Duodenal mucosa (tissue), 2 donors: ENCODE measurements around the gene ROBO2.
"Not testable (repeated sequence)": the region's sequence is repeated elsewhere in the genome, so short reads cannot be mapped to it uniquely, and the experiment has no call there.

Experiments used
- H3K27ac ChIP-seq: one replicate; pipeline ENCODE4 v1.7.0; 2013; ENCODE audit warnings: low read depth, low read length
- H3K27me3 ChIP-seq, 2 donors: one replicate each; pipeline ENCODE4 v1.7.0; 2013; ENCODE audit warnings: low read length in 2 of 2, control low read depth in 1 of 2; ENCODE audit not compliant: insufficient read depth in 2 of 2, control insufficient read depth in 1 of 2
- H3K36me3 ChIP-seq, 2 donors: one replicate each; pipeline ENCODE4 v1.7.0; 2013; ENCODE audit warnings: low read length in 2 of 2, control low read depth in 1 of 2; ENCODE audit not compliant: insufficient read depth in 2 of 2, control insufficient read depth in 1 of 2
- H3K4me1 ChIP-seq, 2 donors: one replicate each; pipeline ENCODE4 v1.7.0; 2013; ENCODE audit warnings: low read length in 2 of 2, control low read depth in 1 of 2; ENCODE audit not compliant: insufficient read depth in 2 of 2, control insufficient read depth in 1 of 2
- H3K4me3 ChIP-seq, 2 donors: one replicate each; pipeline ENCODE4 v1.7.0; 2013; ENCODE audit warnings: low read length in 2 of 2, low read depth in 1 of 2
- H3K9ac ChIP-seq, 2 donors: one replicate each; pipeline ENCODE4 v1.7.0; 2013; ENCODE audit warnings: low read length in 2 of 2, low read depth in 1 of 2
- H3K9me3 ChIP-seq, 2 donors: one replicate each; pipeline ENCODE4 v1.7.0; 2013; ENCODE audit warnings: low read length in 2 of 2, control low read depth in 1 of 2; ENCODE audit not compliant: control insufficient read depth in 1 of 2

ROBO2 gene

DNA sequence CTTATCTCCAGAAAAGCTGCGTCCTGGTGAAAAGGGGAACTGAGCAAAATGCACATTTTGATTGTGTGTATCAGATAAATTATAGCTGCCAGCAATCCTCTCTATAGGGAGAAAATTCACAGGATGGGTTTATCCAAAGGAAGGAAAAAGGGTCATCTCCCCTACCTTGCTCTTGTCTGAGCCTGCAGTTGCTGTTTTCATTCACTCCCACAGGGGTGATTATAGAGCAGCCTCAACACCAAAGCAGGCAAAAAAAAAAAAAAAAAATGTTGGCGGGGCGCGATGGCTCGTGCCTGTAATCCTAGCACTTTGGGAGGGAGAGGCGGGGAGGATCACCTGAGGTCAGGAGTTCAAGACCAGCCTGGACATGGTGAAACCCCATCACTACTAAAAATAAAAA, 333.7 kb downstream of the ROBO2 start:
- no peaks in the 10 kb centered on the region for H3K36me3 ChIP-seq
- H3K9me3 ChIP-seq = no peaks in the 10 kb centered on the region
- no peak overlapping the region for H3K9ac ChIP-seq
- H3K27ac ChIP-seq = no peak overlapping the region
- no peaks in the 10 kb centered on the region for H3K27me3 ChIP-seq
- no peaks in the 10 kb centered on the region for H3K4me1 ChIP-seq
- H3K4me3 ChIP-seq = no peak overlapping the region

DNA sequence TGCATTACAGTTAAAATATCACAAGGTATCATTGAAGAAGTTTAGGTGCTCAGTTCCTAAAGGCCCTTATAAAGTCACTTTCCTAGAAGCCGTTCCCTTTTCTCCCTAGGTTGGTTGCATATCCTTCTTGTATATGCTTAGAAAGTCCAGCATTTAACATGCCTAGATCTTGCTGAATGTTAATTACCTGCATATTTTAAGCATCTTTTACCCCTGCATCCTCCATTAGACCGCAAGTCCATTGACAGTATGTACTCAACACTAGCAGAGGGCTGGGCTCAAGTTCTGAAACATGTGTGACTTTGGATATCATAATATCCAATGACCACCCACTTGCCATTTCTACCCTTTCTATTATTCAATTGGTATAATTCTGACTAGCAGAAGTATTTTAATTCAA, 336.6 kb downstream of the ROBO2 start:
- Histone ChIP-seq H3K36me3 (no peaks in the 10 kb centered on the region), H3K27me3 (no peaks in the 10 kb centered on the region), H3K9me3 (no peaks in the 10 kb centered on the region), H3K4me3 (no peak overlapping the region), H3K4me1 (no peaks in the 10 kb centered on the region), H3K27ac (no peak overlapping the region), H3K9ac (no peak overlapping the region)

DNA sequence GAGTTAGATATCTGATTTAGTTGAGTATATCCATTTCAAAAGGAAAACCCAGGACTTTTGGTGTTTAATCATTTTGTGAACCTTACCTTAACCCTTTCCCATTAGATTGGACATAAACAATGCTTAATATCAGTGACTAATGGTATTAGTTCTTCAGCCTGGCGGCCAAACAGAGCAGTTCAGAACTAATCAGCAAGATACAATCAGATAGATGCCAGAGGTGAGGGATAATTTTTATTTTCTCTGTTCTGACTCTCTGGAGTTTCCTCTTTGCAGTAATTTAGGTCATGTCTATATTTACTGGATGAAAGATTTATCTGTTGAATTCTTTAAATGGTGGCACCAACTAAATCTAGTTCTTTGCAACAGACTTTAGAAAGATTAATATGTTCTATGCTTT, 337.8 kb downstream of the ROBO2 start:
- Histone ChIP-seq H3K27ac (no peak overlapping the region), H3K4me3 (no peak overlapping the region), H3K36me3 (no peaks in the 10 kb centered on the region), H3K9me3 (no peaks in the 10 kb centered on the region), H3K4me1 (no peaks in the 10 kb centered on the region), H3K27me3 (no peaks in the 10 kb centered on the region), H3K9ac (no peak overlapping the region)

DNA sequence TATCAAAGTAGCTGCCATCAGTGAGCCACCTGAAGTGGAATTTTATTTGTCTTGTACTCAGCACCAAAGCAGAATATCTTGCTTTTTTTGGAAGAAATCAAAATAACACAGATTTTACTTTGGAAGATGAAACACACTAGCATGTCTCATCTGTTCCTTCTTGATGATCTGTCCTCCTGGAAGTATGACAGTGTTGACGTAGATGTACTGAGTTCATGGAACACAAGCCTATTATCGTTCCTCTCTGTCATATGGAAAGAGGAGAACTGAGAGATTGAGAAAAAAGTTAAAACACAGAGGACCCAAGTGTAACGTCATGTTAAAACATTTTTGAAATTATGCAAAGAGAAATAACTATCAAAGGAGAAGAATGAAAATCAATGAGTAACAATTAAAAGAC, 340.2 kb downstream of the ROBO2 start:
- H3K4me3 ChIP-seq = no peak overlapping the region

DNA sequence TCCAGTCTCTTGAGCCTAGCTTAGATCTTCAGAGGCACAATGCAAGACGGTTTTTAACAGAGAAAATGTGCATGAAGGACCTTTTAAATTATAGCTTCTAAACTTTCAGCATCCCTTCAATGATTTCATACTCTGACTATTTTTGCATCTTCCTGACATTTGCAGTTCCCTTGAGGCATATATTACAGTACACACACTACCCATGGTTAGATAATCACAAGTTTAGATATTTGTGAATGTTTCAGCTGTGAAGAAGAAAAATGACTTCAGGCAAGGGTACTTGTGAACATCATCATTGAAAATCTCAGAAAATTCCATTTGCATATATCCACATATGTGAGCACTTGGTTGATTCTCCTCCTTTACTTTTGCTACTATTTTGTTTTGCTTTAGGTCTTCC, 341.5 kb downstream of the ROBO2 start:
- no peak overlapping the region for H3K4me3 ChIP-seq
- no peaks in the 10 kb centered on the region for H3K27me3 ChIP-seq
- no peaks in the 10 kb centered on the region for H3K36me3 ChIP-seq
- H3K9me3 ChIP-seq = no peaks in the 10 kb centered on the region
- no peak overlapping the region for H3K27ac ChIP-seq
- H3K9ac ChIP-seq = no peak overlapping the region
- no peaks in the 10 kb centered on the region for H3K4me1 ChIP-seq

More for the DNA sequence above, 340.2 kb downstream of the ROBO2 start:
- H3K27me3 ChIP-seq = no peaks in the 10 kb centered on the region
- no peak overlapping the region for H3K27ac ChIP-seq
- no peaks in the 10 kb centered on the region for H3K36me3 ChIP-seq
- H3K9me3 ChIP-seq = no peaks in the 10 kb centered on the region
- H3K9ac ChIP-seq = no peak overlapping the region
- H3K4me1 ChIP-seq = no peaks in the 10 kb centered on the region

DNA sequence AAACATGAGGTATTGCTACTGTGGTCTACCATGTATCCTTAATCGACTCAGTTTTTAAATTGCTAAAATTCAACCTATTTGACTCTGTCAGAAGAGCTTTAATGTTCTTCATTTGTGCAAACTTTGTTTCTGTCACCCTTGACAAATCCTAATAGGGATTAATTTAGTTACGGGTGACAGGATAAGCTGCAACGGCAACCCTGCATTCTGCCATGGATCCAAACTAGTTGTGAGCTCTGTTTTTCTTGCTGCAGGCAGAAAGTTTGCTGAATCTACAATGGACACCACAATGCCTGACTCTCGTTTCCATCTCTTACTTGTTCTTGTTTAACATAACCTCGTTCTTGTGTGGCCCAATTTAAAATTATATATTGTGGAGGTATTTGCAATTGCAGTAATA, 352.3 kb downstream of the ROBO2 start:
- no peaks in the 10 kb centered on the region for H3K27me3 ChIP-seq
- no peaks in the 10 kb centered on the region for H3K36me3 ChIP-seq
- H3K27ac ChIP-seq = no peak overlapping the region
- no peak overlapping the region for H3K4me3 ChIP-seq
- H3K4me1 ChIP-seq = no peaks in the 10 kb centered on the region
- no peak overlapping the region for H3K9ac ChIP-seq
- no peaks in the 10 kb centered on the region for H3K9me3 ChIP-seq

DNA sequence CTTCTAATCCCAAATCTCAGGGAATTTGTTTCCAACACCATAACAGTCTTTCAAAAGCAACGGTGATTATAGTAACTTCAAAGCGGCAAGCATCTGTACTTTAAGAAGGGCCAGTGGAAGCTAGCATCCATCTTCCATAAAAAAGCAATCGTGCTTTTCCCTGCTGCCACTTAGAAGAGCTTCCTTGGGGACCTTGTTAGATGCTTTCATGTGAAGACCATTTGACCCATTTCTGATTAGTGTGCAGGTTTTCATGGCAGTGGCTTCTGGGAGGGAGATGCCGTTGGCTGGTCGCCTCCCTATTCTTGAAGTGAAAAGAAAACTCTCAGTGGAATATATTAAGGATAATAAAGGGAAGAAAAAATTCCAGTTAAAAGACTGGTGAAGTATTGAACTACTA, 354.1 kb downstream of the ROBO2 start:
- H3K27me3 ChIP-seq = no peaks in the 10 kb centered on the region

DNA sequence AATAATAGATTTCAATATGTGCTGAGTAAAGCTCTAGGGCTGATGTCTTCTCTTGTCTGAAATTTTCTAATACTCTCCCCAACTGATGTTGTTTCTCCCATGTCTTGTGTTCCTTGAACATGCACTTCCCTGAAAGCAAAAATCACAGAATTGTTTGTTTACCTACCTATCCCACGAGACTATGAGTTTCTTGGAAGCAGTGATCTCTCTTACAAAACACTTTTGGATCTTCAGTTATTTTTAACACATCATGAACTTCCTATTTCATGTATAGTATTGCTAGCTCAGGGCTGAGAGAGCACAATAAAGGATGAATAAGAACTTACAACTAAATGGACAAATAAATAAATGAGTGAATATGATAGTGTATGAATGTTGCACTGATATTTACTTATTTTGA, 365.0 kb downstream of the ROBO2 start:
- Histone ChIP-seq H3K9ac (no peak overlapping the region), H3K9me3 (no peaks in the 10 kb centered on the region), H3K27ac (no peak overlapping the region), H3K27me3 (no peaks in the 10 kb centered on the region), H3K36me3 (no peaks in the 10 kb centered on the region), H3K4me3 (no peak overlapping the region), H3K4me1 (no peaks in the 10 kb centered on the region)

More for the DNA sequence above, 354.1 kb downstream of the ROBO2 start:
- Histone ChIP-seq H3K27ac (no peak overlapping the region), H3K4me1 (no peaks in the 10 kb centered on the region), H3K4me3 (no peak overlapping the region), H3K36me3 (no peaks in the 10 kb centered on the region), H3K9ac (no peak overlapping the region), H3K9me3 (no peaks in the 10 kb centered on the region)

DNA sequence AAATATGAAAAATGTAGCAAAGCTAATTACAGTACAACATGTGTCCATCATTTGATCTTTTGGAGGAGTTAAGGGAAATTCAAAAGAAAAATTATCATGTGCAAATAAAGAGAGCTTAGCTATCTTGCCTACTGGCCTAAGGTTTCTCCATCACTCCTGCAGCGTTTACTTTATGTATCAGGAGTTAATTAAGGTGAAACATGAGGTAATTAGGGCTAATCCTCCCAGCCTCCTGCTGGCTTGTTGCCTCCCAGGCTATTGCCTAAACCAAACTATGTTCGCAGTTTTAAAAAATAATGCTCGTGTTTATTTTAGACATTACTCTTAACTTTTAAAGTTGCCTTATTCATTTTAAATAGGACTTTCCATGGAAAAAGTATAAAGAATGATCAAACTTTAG, 367.5 kb downstream of the ROBO2 start:
- Histone ChIP-seq H3K4me1 (no peaks in the 10 kb centered on the region), H3K9me3 (no peaks in the 10 kb centered on the region), H3K9ac (no peak overlapping the region), H3K36me3 (no peaks in the 10 kb centered on the region), H3K27me3 (no peaks in the 10 kb centered on the region), H3K4me3 (no peak overlapping the region), H3K27ac (no peak overlapping the region)

DNA sequence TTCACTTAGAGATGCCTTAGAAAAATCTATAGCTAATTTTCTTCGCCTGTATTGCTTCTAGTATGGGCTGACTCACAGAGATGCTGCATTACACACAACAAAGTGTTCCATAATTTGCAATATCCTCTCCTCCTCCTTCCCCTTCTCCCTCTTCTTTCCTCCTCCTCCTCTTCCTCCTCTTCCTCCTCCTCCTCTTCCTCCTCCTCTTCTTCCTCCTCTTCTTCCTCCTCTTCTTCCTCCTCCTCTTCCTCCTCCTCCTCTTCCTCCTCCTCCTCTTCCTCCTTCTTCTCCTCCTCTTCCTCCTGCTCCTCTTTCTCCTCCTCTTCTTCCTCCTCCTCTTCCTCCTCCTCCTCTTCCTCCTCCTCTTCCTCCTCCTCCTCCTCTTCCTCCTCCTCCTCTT, 370.4 kb downstream of the ROBO2 start:
- not testable (repeated sequence) for H3K9ac ChIP-seq, H3K4me1 ChIP-seq, H3K9me3 ChIP-seq, H3K27me3 ChIP-seq, H3K27ac ChIP-seq, H3K4me3 ChIP-seq, H3K36me3 ChIP-seq

DNA sequence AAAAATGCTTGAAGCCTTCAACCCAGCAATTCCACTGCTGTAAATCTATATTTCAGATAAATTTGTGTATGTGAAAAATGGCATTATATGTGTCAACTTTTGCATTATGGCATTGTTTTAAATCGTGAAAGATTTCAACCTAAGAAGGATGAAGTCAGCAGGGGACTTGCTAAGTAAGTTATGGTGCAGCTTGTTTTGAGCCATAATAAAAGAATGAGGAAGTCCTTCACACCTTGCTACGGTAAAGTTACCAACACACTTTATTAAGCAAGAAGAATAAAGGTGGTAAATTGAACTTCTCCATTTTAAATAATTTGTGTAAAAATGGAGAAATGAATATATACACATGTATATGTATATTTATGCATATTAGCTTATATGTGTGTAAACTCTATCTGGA, 371.4 kb downstream of the ROBO2 start:
- Histone ChIP-seq H3K27ac (no peak overlapping the region), H3K36me3 (no peaks in the 10 kb centered on the region), H3K9ac (no peak overlapping the region), H3K4me1 (no peaks in the 10 kb centered on the region), H3K4me3 (no peak overlapping the region), H3K9me3 (no peaks in the 10 kb centered on the region), H3K27me3 (no peaks in the 10 kb centered on the region)
